SU-DHL-6 (cell line): Measurements from ENCODE around the gene RECQL.

ENCODE experiments used
- H2AFZ ChIP-seq: fragments of 200-600 bp; sonication (generic); 2 replicates; pipeline ENCODE4 v1.6.1; 2014; ENCODE audit warnings: low read depth, mild to moderate bottlenecking, moderate library complexity, mixed read lengths, antibody characterized with exemption, low read length; ENCODE audit not compliant: severe bottlenecking
- H3F3A ChIP-seq: fragments of 200-600 bp; shearing (Covaris generic); 2 replicates; pipeline ENCODE4 v1.6.0; 2016; ENCODE audit warnings: antibody characterized with exemption, mild to moderate bottlenecking; ENCODE audit not compliant: insufficient read depth
- H3K27ac ChIP-seq: fragments of 200-600 bp; sonication (generic); 2 replicates; pipeline ENCODE4 v1.5.1; 2016; ENCODE audit warnings: low read depth, mild to moderate bottlenecking, low read length, moderate library complexity, mixed read lengths
- H3K27me3 ChIP-seq: fragments of 200-600 bp; sonication (generic), shearing (Covaris generic); 2 replicates; pipeline ENCODE4 v1.6.0; 2014; ENCODE audit warnings: mild to moderate bottlenecking, low read length
- H3K36me3 ChIP-seq: fragments of 200-600 bp; sonication (generic); 2 replicates; pipeline ENCODE4 v1.6.1; 2014; ENCODE audit warnings: mild to moderate bottlenecking, low read length, mixed read lengths
- H3K4me2 ChIP-seq: fragments of 300-600, 200-600 bp; shearing (Covaris generic), sonication (generic); 2 replicates; pipeline ENCODE4 v1.6.0; 2014; ENCODE audit warnings: low read length, low read depth, mild to moderate bottlenecking; ENCODE audit not compliant: poor library complexity, severe bottlenecking
- H3K4me3 ChIP-seq: fragments of 200-600 bp; sonication (generic); 2 replicates; pipeline ENCODE4 v1.5.1; 2014; ENCODE audit warnings: antibody characterized with exemption, low read length, mild to moderate bottlenecking, mixed read lengths; ENCODE audit not compliant: insufficient read depth, poor library complexity, severe bottlenecking
- H3K79me2 ChIP-seq: fragments of 200-600 bp; sonication (generic); 2 replicates; pipeline ENCODE4 v1.6.1; 2014; ENCODE audit warnings: mild to moderate bottlenecking, low read length, moderate library complexity; ENCODE audit not compliant: insufficient read depth
- H3K9ac ChIP-seq: fragments of 200-600 bp; sonication (generic); 2 replicates; pipeline ENCODE4 v1.7.0; 2014; ENCODE audit warnings: mild to moderate bottlenecking, low read length
- H3K9me2 ChIP-seq: fragments of 200-600 bp; sonication (generic); replicated peaks from 2 replicates; pipeline ENCODE4 v1.6.1; 2014; ENCODE audit warnings: low read length; ENCODE audit not compliant: insufficient read depth
- H3K9me3 ChIP-seq: fragments of 200-600 bp; sonication (generic); 2 replicates; pipeline ENCODE4 v1.6.1; 2014; ENCODE audit warnings: low read length, mixed read lengths; ENCODE audit not compliant: insufficient read depth
- H4K20me1 ChIP-seq: fragments of 200-600 bp; sonication (generic); 2 replicates; pipeline ENCODE4 v1.6.1; 2014; ENCODE audit warnings: low read depth, mild to moderate bottlenecking, antibody characterized with exemption, low read length, moderate library complexity, mixed read lengths
- CTCF ChIP-seq: fragments of 200-600 bp; sonication (generic); IDR thresholded peaks from one replicate; pipeline ENCODE4 v1.5.1; 2017; ENCODE audit warnings: antibody characterized with exemption, mild to moderate bottlenecking, low read length, moderate library complexity; ENCODE audit not compliant: insufficient read depth, poor library complexity, severe bottlenecking
- EZH2phosphoT487 ChIP-seq: fragments of 200-600 bp; sonication (generic), shearing (Covaris generic); conservative IDR thresholded peaks from 2 replicates; pipeline ENCODE4 v1.6.1; 2018; ENCODE audit warnings: mild to moderate bottlenecking, antibody characterized with exemption, low read length, moderate library complexity, mixed read lengths

The RECQL gene

GRCh38 chr12:21516281-21516680 lies 14.8 kb upstream of the RECQL start:
- H3K27me3 ChIP-seq, result no peaks in the 10 kb centered on the region
- no peak overlapping the region for H3K27ac ChIP-seq
- no peaks in the 10 kb centered on the region for H3K9me2 ChIP-seq
- H3K9ac ChIP-seq, result no peak overlapping the region
- no peaks in the 10 kb centered on the region; the same call in 1 of the 2 replicates for H4K20me1 ChIP-seq
- peaks cover 25% of the 10 kb centered on the region; the same call in 1 of the 2 replicates for H3K36me3 ChIP-seq
- H3K79me2 ChIP-seq, result no peaks in the 10 kb centered on the region
- no peak overlapping the region for H3K4me3 ChIP-seq
- no peaks in the 10 kb centered on the region; the same call in 1 of the 2 replicates for H3F3A ChIP-seq
- no peaks in the 10 kb centered on the region for H3K9me3 ChIP-seq
- no peak overlapping the region for H3K4me2 ChIP-seq
- TF ChIP-seq EZH2phosphoT487, result no peak
- TF ChIP-seq CTCF, result no peak
- no peak overlapping the region for H2AFZ ChIP-seq

- H3K27ac ChIP-seq, result no peak overlapping the region
- H3K9me2 ChIP-seq, result no peaks in the 10 kb centered on the region
- no peak overlapping the region for H3K4me3 ChIP-seq
- no peak overlapping the region for H3K9ac ChIP-seq
- TF ChIP-seq CTCF (no peak), EZH2phosphoT487 (no peak)
- no peak overlapping the region for H3K4me2 ChIP-seq
- no peak overlapping the region for H2AFZ ChIP-seq
- peaks cover 8% of the 10 kb centered on the region for H4K20me1 ChIP-seq
- H3K79me2 ChIP-seq, result peaks cover 37% of the 10 kb centered on the region
- H3K27me3 ChIP-seq, result no peaks in the 10 kb centered on the region
- no peaks in the 10 kb centered on the region for H3K9me3 ChIP-seq
- H3F3A ChIP-seq, result no peaks in the 10 kb centered on the region; the same call in 1 of the 2 replicates
- H3K36me3 ChIP-seq, result peaks cover 27% of the 10 kb centered on the region
Measured at GRCh38 chr12:21509768-21510167, 8.3 kb upstream of the RECQL start.

- Histone ChIP-seq H3K4me2 (no peak overlapping the region), H3K4me3 (no peak overlapping the region), H3K27ac (no peak overlapping the region), H3K9me3 (no peaks in the 10 kb centered on the region), H3K27me3 (no peaks in the 10 kb centered on the region), H3K79me2 (peaks cover 56% of the 10 kb centered on the region), H3K9ac (no peak overlapping the region), H3F3A (no peaks in the 10 kb centered on the region; the same call in 1 of the 2 replicates), H3K36me3 (peaks cover 21% of the 10 kb centered on the region), H2AFZ (no peak overlapping the region), H3K9me2 (no peaks in the 10 kb centered on the region), H4K20me1 (peaks cover 8% of the 10 kb centered on the region)
- no peak for TF ChIP-seq CTCF
- no peak for TF ChIP-seq EZH2phosphoT487
Measured at GRCh38 chr12:21507849-21508248, 6.4 kb upstream of the RECQL start.

GRCh38 chr12:21505888-21506287 lies 4.5 kb upstream of the RECQL start:
- Histone ChIP-seq H3K4me3 (no peak overlapping the region), H3K9ac (no peak overlapping the region), H3K9me3 (no peaks in the 10 kb centered on the region), H3K9me2 (no peaks in the 10 kb centered on the region), H3K27ac (no peak overlapping the region), H4K20me1 (peaks cover 8% of the 10 kb centered on the region), H3K27me3 (no peaks in the 10 kb centered on the region), H3K36me3 (peaks cover 21% of the 10 kb centered on the region), H2AFZ (no peak overlapping the region), H3F3A (no peaks in the 10 kb centered on the region; the same call in 1 of the 2 replicates), H3K4me2 (no peak overlapping the region), H3K79me2 (peaks cover 72% of the 10 kb centered on the region)
- no peak for TF ChIP-seq EZH2phosphoT487
- no peak for TF ChIP-seq CTCF
